Measurements from ENCODE around the gene PACRG.

PACRG gene

GRCh38 chr6:163239572-163240340, 512.0 kb downstream of the PACRG start:
- Mint-ChIP-seq H3K27me3 (ENCODE audit: low read depth, poor library complexity) (peaks cover 8% of the 10 kb centered on the region), H3K9me3 (no peaks in the 10 kb centered on the region), H3K36me3 (ENCODE audit: low read depth) (no peaks in the 10 kb centered on the region), H3K4me1 (peaks cover 20% of the 10 kb centered on the region), H3K4me3 (no peak overlapping the region), H3K27ac (no peak overlapping the region)
- TF ChIP-seq CTCF (IDR thresholded peaks at IDR 0.05), result no peak
- DNase-seq, result no peak

DNA sequence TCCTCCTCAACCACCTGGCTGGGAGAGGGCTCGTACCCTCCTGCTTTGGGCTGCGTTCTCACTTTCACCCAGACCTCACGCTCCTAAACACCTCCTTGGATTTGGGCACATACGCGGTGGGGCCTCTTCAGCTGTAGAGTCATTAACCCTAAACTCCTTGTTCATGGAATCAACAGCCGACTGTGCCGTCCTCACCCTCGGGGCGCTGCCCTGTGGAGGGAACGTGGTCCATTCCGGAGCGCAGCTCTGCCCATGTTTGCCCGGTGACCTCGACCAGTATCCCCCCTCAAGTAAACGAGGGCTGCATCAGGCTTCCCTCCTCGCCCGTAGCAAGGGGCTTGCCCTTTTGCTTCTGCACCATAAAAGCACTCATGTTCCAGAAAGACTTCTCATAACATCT, 512.8 kb downstream of the PACRG start:
- H3K36me3 Mint-ChIP-seq (ENCODE audit: low read depth), result no peaks in the 10 kb centered on the region
- no peak overlapping the region for H3K4me3 Mint-ChIP-seq
- no peaks in the 10 kb centered on the region for H3K9me3 Mint-ChIP-seq
- no peak for DNase-seq
- no peak overlapping the region for H3K27ac Mint-ChIP-seq
- H3K4me1 Mint-ChIP-seq, result peaks cover 22% of the 10 kb centered on the region
- H3K27me3 Mint-ChIP-seq (ENCODE audit: low read depth, poor library complexity), result peaks cover 11% of the 10 kb centered on the region
- TF ChIP-seq CTCF (IDR thresholded peaks at IDR 0.05), result no peak

DNA sequence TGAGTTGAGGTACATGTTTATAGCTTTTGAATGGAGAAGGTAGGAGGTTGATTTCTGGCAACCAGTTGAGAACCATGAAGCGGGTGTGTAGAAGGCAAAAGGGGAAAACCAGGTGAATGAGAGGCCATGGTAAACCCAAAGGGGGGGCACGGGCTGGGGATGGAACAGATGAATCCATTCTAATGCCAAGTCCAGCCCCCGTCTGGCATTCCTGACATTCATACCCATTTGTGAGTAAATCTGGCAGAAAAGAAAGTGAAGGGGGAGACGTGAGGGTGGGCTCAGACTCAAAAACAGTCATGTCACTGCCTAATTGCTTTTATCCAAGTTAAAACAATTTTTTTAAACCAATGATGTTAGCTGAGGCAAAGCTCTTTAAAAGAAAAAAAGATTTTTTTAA, 513.9 kb downstream of the PACRG start:
- no peak overlapping the region for H3K27ac Mint-ChIP-seq
- H3K27me3 Mint-ChIP-seq (ENCODE audit: low read depth, poor library complexity), result peaks cover 13% of the 10 kb centered on the region
- H3K4me3 Mint-ChIP-seq, result no peak overlapping the region
- no peak for TF ChIP-seq CTCF (IDR thresholded peaks at IDR 0.05)
- H3K36me3 Mint-ChIP-seq (ENCODE audit: low read depth), result no peaks in the 10 kb centered on the region
- DNase-seq, result no peak
- peaks cover 22% of the 10 kb centered on the region for H3K4me1 Mint-ChIP-seq
- H3K9me3 Mint-ChIP-seq, result no peaks in the 10 kb centered on the region

DNA sequence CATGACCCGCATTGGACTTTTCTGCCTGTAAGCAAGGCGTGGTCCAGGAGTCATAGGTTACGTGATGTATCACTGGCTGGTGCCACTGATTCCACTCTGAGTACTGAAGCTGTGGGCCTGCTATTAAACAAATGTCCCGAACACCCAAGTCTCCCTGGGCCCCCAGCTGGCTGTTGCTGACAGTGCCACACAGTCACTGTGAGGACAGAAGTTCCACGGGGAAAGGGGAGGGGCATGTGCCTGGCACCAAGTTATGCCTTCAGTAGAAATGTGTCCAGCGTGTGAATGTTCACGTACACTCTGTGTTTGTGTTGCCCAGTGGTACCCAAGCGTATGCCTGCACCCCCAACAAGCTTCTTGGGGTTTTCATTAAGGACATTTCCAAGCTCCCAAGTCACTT, 515.3 kb downstream of the PACRG start:
- Mint-ChIP-seq H3K27me3 (ENCODE audit: low read depth, poor library complexity) (peaks cover 13% of the 10 kb centered on the region), H3K36me3 (ENCODE audit: low read depth) (no peaks in the 10 kb centered on the region), H3K27ac (no peak overlapping the region), H3K9me3 (no peaks in the 10 kb centered on the region), H3K4me1 (peaks cover 22% of the 10 kb centered on the region), H3K4me3 (no peak overlapping the region)
- no peak for DNase-seq
- no peak for TF ChIP-seq CTCF (IDR thresholded peaks at IDR 0.05)

GRCh38 chr6:163243692-163244589, 516.2 kb downstream of the PACRG start:
- Mint-ChIP-seq H3K27me3 (ENCODE audit: low read depth, poor library complexity) (peaks cover 10% of the 10 kb centered on the region), H3K27ac (no peak overlapping the region), H3K4me1 (peaks cover 22% of the 10 kb centered on the region), H3K4me3 (peak overlapping the region; percentile 12), H3K36me3 (ENCODE audit: low read depth) (no peaks in the 10 kb centered on the region), H3K9me3 (no peaks in the 10 kb centered on the region)
- no peak for TF ChIP-seq CTCF (IDR thresholded peaks at IDR 0.05)
- DNase-seq, result no peak

Data from nephron progenitor cell (in vitro differentiated cells).